OCI-M2 (cell line): ENCODE data around the gene SLC4A2.

Source experiments
- DNase-seq: peaks from one replicate; lab custom pipeline; 2025; ENCODE audit not compliant: unreplicated experiment; lab: John Stamatoyannopoulos, UW

Gene SLC4A2

DNA sequence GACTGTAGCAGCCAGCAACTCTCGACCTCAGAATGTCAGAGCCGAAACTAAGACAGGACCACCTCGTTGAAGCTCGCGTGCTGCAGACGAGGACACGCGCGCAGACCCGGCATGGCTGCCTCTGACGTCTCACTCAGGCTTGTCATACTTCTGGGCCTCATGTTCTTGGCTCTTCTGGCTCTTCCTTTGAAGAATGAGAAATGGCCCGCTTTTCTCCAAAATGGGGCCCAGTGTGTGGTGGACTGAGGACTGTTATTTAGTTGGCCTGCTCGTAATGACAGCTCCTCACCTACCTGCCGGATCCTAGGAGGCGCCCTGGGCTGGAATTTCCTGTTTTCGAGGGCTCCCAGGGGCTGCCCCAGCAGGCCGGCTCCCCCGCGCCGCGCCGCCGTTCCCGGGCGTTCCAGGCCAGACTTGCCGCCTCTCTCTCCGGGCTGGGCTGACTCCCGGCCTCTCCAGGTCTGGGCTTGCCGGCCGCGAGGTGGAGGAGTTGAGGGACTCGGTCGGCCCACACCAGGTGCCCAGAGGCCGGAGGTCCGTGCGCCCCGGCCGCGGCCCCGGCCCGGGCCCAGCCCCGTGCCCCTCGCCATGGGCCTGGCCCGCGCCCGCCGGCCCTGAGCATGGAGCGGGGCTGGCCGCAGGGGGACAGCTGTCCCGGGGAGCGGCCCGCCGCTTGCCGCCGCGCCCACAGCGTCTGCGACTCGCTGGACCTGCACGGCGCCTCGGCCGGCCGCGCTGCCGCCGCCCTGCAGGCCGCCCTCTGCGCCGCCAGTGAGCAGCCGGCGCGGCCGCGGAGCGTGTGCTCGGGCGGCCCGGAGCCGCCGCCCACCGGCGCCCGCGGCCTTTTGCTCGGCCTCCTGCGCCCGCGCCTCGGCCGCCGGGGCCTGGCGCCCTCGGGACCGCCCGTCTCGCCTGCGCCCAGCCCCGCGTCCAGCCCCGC lies 55.0 kb downstream of the SLC4A2 start:
- no peak for DNase-seq

DNA sequence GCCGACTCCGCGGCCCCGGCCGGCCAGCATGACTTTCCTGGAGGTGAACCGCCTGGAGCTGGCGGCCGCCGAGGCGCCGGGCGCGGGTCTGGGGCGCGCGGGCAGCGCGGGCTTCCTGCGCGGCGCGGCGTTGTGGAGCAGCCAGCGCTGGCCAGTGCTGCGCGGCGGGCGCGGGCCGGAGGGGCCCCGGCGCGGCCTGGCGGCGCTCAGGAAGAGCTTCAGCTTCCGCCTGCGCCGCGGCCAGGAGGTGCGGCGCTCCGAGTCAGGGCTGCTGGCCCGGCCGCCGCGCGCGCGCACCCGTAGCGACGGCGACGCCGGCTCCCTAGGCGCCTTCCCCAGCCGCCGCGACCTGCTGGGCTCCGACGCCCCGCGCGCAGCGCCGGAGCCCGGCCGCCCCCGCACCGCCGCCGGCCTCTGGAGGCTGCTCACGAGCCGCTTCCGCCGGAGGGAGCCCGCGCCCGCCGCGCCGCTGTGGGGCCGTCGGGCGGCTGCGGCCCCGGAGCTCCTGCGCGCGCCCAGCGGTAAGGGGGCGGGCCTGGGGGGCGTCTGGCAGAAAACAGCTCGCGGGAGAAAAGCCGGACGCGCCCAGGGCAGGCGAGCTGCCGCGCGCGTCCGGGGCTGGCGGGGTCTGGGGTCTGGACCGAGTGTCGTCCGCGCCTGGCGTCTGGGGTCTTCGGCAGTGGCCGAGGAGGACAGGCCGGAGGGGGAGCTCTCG lies 55.9 kb downstream of the SLC4A2 start:
- no peak for DNase-seq

DNA sequence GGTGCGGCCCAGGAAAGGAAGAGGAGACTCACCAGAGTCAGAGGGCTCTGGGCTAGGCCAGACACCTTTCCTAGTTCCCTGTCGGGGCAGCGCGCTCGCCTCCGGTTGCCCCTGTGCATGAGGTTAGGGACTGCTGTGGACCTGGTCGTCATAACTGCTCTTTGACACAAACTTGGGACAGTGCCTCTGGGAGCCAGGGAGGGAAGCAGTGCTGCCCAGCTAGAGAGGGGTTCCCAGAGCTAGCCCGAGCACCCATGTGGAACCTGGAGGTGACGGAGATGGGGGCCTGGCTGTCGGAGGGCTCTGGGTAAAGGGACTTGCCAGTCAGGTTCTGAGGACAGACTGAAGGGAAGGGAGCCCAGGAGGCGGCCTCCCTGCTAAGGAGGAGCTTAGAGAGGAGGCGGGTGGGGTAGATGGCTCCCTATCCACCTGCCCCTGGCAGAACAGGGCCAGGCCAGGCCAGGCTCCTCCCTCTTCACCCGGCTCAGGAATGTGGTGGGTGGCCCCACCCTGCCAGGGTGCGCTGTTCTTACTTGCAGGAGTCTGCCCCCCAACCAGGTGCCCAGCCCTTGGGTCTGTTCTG lies 56.5 kb downstream of the SLC4A2 start:
- no peak for DNase-seq

DNA sequence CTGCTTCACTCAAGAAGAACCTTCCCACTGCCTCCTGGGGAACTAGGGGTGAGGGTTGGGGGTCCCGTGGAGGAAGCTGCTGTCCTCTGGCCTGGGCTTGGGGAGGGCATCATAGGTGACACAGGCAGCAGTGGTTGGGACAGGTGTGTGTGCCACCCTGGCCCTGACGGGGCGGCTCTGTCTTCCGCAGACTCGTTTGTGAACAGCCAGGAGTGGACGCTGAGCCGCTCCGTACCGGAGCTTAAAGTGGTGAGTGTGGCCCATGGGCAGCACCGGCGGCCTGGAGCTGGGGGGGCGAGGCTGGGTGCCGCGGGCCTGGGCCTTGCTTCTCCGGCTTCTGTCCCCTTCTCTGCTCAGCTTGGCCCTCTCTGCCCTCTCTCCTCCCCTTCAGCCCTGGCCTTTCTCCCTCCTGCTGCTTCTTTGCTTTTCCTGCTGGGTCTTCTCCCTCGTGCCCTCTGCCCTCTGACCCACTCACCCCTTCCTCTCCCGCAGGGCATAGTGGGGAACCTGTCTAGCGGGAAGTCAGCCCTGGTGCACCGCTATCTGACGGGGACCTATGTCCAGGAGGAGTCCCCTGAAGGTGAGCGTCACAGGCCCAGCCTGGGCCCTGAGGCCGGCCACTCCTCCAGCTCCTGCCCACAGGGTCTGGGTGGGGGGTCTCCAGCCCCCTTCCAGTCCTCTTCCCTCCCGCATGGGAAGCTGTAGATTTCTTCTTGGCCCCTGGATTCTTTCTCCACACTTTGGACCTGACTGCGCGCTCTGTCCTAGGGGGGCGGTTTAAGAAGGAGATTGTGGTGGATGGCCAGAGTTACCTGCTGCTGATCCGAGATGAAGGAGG lies 57.4 kb downstream of the SLC4A2 start:
- no peak for DNase-seq

DNA sequence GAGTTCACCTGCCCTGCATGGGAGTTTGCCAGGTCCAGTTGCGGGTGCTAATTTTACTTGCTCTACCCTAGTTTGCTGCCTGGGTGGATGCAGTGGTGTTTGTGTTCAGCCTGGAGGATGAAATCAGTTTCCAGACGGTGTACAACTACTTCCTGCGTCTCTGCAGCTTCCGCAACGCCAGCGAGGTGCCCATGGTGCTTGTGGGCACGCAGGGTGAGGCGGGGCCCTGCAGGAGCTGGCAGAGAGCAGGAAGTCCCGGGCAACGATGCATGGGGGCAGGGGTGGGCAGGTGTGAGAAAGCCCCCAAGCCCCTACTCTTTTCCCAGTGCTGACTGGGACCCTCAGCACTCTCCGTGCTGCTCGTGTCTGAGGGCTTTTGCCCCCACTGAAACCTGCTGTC lies 58.2 kb downstream of the SLC4A2 start:
- DNase-seq = no peak

DNA sequence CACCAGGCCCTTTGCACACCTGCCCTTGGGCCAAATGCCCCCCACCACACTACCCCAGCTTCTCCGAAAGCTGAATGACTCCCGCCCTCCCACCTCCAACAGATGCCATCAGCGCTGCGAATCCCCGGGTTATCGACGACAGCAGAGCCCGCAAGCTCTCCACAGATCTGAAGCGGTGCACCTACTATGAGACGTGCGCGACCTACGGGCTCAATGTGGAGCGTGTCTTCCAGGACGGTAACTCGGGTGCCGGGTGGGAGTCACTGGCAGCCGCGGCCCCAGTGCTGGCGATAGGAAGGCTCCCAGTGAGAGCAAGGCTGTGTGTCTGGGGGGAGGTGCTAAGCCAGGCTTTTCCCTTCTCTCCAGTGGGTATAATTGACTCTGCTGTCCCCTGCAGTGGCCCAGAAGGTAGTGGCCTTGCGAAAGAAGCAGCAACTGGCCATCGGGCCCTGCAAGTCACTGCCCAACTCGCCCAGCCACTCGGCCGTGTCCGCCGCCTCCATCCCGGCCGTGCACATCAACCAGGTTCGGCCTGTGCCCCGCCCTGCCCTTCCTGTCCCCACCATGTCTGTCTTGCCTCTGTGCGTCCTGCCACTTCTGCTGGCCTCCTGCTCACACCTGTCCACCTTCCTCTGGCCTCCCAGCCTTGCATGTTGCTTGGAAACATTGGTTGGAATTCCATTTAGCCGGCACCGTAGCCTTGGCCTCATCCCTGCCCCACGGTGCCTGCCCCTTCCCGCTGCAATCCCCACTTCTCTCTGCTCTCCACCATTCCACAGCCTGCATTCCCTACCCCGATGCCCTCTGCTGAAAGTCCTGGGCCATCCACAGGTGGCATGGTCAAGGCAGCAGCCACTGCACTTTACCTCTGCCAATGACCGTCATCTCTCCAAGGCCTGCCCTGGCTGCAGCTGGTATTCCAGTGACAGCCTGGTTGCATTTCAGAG lies 59.0 kb downstream of the SLC4A2 start:
- no peak for DNase-seq

DNA sequence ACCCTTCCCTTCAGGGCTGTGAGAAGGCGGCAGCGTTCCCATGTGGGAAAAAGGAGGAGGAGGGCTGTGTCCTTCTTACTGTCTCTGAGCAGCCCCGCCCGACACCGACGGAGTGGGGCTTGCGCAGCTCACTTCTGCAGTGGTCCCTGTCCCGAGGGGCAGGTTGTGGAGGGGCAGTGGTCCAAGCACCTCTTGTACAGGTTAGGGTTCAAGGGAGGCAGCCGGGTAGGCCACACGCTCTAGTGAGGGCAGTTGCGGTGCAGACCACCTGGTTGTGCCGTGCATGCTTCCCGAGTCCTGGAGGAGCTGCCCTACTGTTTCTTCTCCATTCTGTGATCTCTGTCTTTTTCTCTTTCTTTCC lies 59.6 kb downstream of the SLC4A2 start:
- no peak for DNase-seq

DNA sequence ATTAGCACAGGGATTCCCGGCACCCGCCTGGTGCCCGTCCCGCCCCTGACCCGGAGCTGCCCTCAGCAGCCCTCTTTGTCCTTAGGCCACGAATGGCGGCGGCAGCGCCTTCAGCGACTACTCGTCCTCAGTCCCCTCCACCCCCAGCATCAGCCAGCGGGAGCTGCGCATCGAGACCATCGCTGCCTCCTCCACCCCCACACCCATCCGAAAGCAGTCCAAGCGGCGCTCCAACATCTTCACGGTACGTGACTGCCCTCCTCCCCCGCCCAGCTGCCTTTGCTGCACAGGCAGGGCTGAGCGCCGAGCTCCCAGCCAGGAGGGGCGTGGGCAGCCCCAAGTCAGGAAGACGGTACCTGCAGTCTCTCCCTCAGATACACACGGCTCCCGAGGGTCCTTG lies 60.5 kb downstream of the SLC4A2 start:
- no peak for DNase-seq

DNA sequence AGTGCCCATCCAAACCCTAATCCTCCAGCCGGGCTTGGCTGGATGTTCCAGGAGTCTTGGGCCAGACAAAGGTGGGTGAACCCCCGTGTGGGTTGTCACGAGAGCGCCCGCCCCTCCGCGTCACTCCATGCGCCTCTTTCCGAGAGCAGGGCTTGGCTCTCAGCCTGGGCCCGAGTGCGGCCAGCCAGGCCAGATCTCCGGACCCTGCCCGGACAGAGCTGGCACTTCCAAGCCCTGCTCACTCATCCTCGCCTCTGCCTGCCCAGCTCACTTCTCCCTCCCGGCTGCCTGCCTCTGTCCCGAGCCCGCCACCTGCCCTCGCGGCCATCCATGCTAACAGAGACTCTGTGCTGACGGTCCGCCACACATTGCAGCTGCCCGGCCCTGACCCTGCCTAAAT lies 61.5 kb downstream of the SLC4A2 start:
- no peak for DNase-seq

DNA sequence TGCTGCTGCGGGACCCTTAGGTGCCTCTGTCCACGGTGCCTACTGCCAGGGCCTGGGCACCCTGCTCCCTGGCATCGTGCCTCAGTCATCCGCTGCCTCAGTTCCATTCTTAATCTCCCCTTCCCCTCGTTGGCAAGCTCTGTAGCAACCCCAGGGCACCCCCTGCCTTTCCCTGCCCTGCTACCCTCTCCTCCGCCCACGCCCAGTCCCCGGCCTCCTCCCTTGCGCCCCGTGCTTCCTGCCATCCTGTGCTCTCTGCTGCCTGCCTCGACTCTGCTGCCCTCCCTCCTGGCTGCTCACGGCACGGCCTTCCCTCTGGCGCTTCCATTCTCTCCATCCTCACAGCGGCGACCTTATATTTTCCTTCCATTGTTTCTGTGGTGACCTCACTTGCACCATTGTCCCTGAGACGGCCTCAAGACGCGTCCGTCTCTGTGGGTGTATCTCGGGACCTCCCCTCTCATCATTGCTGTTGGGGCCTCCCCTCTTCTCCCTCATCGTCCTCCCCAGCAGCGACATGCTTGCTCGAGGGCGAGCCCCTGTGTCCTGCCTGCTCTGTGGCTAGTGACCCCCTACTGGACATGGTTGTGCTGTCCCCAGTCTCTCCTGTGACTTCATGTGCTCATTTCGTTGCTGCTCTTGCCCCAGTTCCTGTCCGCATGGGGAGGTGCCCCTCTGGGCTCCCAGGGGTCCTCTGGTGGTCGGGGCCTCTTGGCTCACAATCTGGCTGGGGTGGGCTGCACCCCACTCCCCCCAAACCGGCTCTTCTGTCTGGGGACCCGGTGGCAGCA lies 62.2 kb downstream of the SLC4A2 start:
- DNase-seq = no peak

DNA sequence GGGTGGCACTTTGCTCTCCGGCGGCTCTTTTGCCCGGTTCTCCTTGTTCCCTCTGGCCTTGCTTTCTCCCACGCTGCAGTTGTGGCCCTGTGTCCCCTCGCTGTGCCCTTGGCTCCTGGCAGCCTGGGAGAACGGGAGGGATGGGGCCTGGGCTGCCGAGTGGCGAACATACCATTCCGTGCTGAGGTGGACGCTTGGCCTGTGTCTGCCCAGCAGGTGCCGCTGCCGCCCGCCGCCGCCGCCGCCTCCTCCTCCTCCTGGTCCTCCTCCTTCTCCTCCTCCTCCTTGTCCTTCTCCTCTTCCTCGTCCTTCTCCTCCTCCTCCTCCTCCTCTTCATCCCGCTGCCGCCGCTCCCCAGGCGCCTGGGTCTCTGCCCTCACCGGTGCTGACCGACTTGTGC lies 62.9 kb downstream of the SLC4A2 start:
- no peak for DNase-seq

DNA sequence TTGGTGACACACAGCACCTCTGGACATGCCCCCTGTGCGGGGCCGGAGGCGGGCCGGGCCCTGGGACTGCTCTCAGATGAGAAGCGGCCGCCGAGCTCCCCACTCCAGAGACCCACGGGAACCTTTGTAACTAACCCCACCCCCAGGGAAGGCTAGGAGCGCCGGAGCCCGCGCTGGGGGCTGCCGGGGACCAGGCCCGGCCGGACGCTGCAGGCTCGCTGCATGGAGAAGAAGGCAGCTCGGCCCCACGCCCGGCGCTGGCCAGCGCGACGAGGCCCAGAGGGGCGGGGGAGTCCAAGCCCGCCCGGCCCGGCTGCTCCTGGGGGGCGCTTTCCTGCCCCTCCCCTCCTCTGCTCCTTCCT lies 63.4 kb downstream of the SLC4A2 start:
- DNase-seq = no peak

DNA sequence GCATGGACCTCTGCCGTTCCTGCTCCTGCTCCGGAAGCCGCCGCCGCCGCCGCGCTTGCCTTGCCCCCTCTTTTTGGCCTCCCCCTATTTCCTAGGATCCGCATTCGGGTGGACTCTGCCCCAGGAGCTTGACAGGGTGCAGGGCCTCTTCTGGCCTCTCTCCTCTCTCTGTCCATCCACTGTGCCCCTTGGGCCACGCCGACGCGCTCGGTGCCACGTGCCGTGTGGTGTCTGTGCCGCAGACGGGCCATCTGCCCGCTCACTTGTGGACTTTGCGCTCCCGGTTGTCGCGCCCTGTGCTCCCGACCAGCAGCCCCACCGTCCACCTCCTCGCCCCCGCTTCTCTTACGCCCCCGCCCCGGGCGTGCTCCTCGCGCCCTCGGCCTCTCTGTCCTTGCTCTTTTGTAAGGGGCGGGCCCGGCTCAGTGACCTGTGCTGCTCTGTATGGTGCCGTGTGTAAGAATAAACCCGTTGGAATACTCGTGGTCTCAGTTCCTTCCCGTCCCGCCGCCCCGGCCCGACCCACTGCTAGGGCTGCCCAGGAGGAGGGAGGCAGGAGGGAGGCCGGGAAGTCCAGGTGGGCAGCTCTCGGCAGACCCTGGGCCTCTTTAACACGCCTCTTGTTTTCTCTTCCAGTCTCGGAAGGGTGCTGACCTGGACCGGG lies 63.9 kb downstream of the SLC4A2 start:
- no peak for DNase-seq

DNA sequence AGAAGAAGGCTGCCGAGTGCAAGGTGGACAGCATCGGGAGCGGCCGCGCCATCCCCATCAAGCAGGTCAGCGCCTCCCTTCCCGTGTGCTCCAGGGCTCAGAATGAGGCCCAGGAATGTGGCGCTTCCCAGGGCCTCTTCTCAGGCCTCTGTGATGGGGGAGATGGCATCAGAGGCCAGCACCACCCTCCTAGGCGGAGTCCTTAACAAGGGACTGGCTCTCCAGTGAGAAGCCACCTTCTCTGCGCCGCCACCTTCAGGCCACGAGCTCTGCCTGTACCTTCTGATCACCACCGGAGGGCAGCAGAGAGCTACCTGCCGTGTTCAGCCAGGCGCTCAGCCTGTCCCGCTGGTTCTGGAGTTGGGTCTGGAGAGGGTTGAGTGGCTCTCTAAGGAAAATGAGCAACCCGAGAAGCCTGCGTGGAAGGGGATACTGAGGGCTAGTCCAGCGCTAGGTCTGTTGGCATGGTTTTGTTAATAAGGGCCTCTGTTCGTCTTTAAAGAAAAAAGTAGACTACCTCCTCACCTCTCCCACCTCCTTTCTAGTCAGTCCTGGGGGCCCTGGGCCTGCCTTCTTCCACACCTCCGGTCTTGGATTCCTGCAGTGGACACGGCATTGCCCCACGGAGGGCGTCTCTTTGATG lies 64.6 kb downstream of the SLC4A2 start:
- DNase-seq = peak; percentile 55

DNA sequence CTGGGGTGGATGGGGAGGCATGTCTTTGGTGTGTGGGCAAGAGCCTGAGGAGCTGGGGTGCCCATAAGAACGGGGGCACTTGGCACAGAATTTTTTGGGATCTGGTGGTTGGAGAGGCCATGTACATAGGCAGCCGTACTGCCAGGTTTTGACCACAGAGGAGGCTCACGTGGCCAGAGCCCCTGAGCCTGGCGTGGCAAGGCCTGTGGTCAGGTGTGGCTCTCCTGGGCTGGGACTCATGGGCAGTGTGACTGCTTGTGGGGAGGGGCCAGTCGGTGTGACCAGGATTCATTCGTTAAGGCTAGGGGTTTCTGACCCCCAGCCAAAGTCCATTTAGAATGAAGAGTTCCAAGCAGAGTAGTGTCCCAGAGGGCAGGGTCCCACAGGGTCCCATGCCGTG lies 65.1 kb downstream of the SLC4A2 start:
- DNase-seq = no peak

DNA sequence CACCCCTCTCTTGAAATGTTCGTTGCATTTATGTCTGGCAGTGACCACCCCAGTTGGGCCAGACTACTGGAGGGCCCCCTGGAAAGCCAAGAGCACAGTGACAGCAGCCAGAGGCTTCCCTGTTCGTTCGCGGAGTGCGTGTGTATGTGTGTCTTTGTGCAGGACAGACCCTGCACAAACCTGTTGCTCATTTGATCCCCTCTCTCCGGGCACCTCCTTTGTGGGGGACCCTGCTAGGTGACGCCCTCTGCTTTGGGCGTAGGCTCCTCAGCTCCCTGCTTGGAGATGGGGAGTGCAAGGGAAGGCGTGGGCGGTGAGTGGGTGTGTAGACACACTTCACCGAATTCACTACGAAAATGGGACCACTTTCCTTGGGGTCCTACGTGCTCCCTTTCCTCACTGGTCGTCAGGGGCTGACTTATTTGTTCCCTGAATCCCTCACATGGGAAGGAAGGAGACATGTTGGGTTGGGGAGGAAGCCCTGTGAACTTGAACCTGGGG lies 65.6 kb downstream of the SLC4A2 start:
- DNase-seq = no peak

DNA sequence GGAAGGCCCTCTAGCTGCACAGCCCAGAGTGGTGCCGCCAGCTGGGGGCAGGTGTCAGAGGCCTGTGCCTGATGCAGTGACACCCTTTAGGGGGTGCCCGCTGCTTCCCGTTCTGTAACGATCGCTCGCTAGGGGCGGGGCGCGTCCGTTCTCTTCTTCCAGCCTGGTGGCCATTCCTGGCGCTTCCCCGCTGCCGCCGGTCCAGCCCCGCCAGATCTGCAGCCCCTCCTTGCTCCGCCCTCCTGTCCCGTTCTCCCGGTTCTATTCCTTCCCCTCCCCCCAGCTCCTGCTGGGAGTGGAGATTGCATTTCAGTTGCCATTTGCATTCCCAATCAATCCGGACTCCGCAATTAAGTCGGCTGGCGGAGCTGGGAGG lies 66.1 kb downstream of the SLC4A2 start:
- no peak for DNase-seq

DNA sequence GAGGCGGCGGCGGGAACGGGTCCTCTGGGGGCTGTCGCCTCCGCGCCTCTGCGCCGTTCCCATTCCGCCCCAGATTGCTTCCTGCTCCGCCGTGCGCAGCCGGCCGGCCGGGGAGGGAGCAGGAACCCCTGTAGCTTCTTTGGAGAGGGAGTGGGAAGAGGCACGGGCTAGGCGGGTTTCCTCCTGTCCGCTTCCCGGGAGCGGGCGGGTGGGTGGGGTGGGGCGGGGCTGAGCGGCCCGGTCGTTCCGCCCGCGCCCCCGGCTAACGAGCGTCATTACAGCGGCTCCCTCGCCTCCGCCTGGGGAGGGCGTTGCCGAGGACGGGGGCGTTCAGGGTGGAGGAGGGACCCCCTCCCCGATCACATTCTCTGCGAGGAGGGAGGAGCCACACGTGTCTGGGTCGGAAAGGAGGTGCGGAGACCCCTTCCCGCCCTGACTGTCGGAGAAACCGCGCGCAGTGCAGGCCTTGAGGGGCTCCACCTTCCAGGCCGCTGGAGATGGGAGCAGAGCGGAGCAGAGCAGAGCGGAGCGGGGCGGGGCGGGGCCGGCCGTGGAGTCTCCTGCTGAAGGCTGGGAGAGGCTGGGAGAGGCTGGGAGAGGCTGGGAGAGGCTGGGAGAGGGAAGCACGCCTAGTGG lies 66.6 kb downstream of the SLC4A2 start:
- DNase-seq = no peak
